ENCODE measurements around the gene ZC3H13. TPM values are rescaled to one million over a fixed set of nuclear protein-coding genes. Genes with fewer than 3 reads are reported as not detected.

The ZC3H13 gene
- total RNA-seq, 2 experiments from 2014 or later: 40.1 to 41.8 TPM

- ATAC-seq (no peak), DNase-seq (no peak)
- CTCF ChIA-PET: no interaction called here
- H3K27ac Mint-ChIP-seq: no peak overlapping the region
- TF ChIP-seq CTCF (IDR thresholded peaks at IDR 0.05): no peak
- no peak overlapping the region for H3K4me3 Mint-ChIP-seq
- no peaks in the 10 kb centered on the region for H3K4me1 Mint-ChIP-seq (ENCODE audit: low read depth)
- POLR2A ChIA-PET: no interaction called here
- no peaks in the 10 kb centered on the region for H3K9me3 Mint-ChIP-seq
- no peaks in the 10 kb centered on the region for H3K36me3 Mint-ChIP-seq (ENCODE audit: low read depth)
- intact Hi-C loops (cut with micrococcal nuclease): no loop called here
- H3K27me3 Mint-ChIP-seq: peaks cover 2% of the 10 kb centered on the region
Measured at GRCh38 chr13:45940061-45940460, 112.5 kb downstream of the ZC3H13 start.

GRCh38 chr13:45936621-45937020 is 115.9 kb downstream of the ZC3H13 start:
- Mint-ChIP-seq H3K4me3 (no peak overlapping the region), H3K4me1 (ENCODE audit: low read depth) (no peaks in the 10 kb centered on the region), H3K27ac (no peak overlapping the region), H3K36me3 (ENCODE audit: low read depth) (no peaks in the 10 kb centered on the region), H3K27me3 (peaks cover 4% of the 10 kb centered on the region), H3K9me3 (no peaks in the 10 kb centered on the region)
- TF ChIP-seq CTCF (IDR thresholded peaks at IDR 0.05): no peak
- ChIA-PET POLR2A (no interaction called here), CTCF (interaction anchor here (2.5 kb wide), 1 partner anchor 8 kb away, joined by 6 read pairs; no protein-coding TSS in a partner anchor)
- DNase-seq: no peak
- ATAC-seq: no peak
- intact Hi-C loops (cut with micrococcal nuclease): no loop called here

GRCh38 chr13:45934283-45934682 is 118.3 kb downstream of the ZC3H13 start:
- CTCF ChIA-PET: interaction anchor here (2.5 kb wide), 1 partner anchor 11 kb away, joined by 6 read pairs; no protein-coding TSS in a partner anchor
- TF ChIP-seq CTCF (IDR thresholded peaks at IDR 0.05): no peak
- POLR2A ChIA-PET: no interaction called here
- H3K4me1 Mint-ChIP-seq (ENCODE audit: low read depth): no peaks in the 10 kb centered on the region
- DNase-seq: no peak
- no peak overlapping the region for H3K4me3 Mint-ChIP-seq
- H3K36me3 Mint-ChIP-seq (ENCODE audit: low read depth): no peaks in the 10 kb centered on the region
- H3K27me3 Mint-ChIP-seq: peaks cover 4% of the 10 kb centered on the region
- no peak overlapping the region for H3K27ac Mint-ChIP-seq
- ATAC-seq: no peak
- no peaks in the 10 kb centered on the region for H3K9me3 Mint-ChIP-seq
- intact Hi-C loops (cut with micrococcal nuclease): no loop called here

- CTCF ChIA-PET: no interaction called here
- peaks cover 4% of the 10 kb centered on the region for H3K27me3 Mint-ChIP-seq
- intact Hi-C loops (cut with micrococcal nuclease): no loop called here
- H3K9me3 Mint-ChIP-seq: no peaks in the 10 kb centered on the region
- ATAC-seq: no peak
- no peak overlapping the region for H3K4me3 Mint-ChIP-seq
- no peaks in the 10 kb centered on the region for H3K4me1 Mint-ChIP-seq (ENCODE audit: low read depth)
- no peaks in the 10 kb centered on the region for H3K36me3 Mint-ChIP-seq (ENCODE audit: low read depth)
- POLR2A ChIA-PET: no interaction called here
- no peak overlapping the region for H3K27ac Mint-ChIP-seq
- TF ChIP-seq CTCF (IDR thresholded peaks at IDR 0.05): no peak
- DNase-seq: no peak
Measured at GRCh38 chr13:45933203-45933908, 119.2 kb downstream of the ZC3H13 start.

GRCh38 chr13:45932676-45933075 is 119.9 kb downstream of the ZC3H13 start:
- CTCF ChIA-PET: no interaction called here
- POLR2A ChIA-PET: no interaction called here
- no peaks in the 10 kb centered on the region for H3K36me3 Mint-ChIP-seq (ENCODE audit: low read depth)
- peaks cover 4% of the 10 kb centered on the region for H3K27me3 Mint-ChIP-seq
- H3K27ac Mint-ChIP-seq: no peak overlapping the region
- TF ChIP-seq CTCF (IDR thresholded peaks at IDR 0.05): no peak
- intact Hi-C loops (cut with micrococcal nuclease): no loop called here
- no peak for ATAC-seq
- no peaks in the 10 kb centered on the region for H3K4me1 Mint-ChIP-seq (ENCODE audit: low read depth)
- H3K9me3 Mint-ChIP-seq: no peaks in the 10 kb centered on the region
- no peak overlapping the region for H3K4me3 Mint-ChIP-seq
- no peak for DNase-seq
